SK-N-SH (cell line): ENCODE measurements around the gene MARCHF3. TPM values are rescaled to one million over a fixed set of nuclear protein-coding genes. Genes with fewer than 3 reads are reported as not detected.

ENCODE experiments used
- CTCF ChIA-PET: fragments of 300-600, 350-600 bp; formaldehyde crosslinking; extraction: SDS; loops from one replicate; lab custom pipeline; 2021; lab: Yijun Ruan, JAX
- POLR2A ChIA-PET: fragments of 350-600 bp; sonication (Branson Sonifier 250); formaldehyde crosslinking; extraction: SDS; loops from one replicate; lab custom pipeline; 2020; ENCODE audit warnings: antibody characterized with exemption, inconsistent platforms; lab: Yijun Ruan, JAX
- DNase-seq: peaks from one replicate; pipeline ENCODE4 v3.0.0; 2012
- H2AFZ ChIP-seq: fragments of 200-600 bp; sonication (generic); 2 replicates; pipeline ENCODE4 v1.8.1; 2016; ENCODE audit warnings: antibody characterized with exemption, mild to moderate bottlenecking, low read depth
- H3F3A ChIP-seq: fragments of 200-600 bp; sonication (generic); replicated peaks from 2 replicates; pipeline ENCODE3; 2016; ENCODE audit warnings: antibody characterized with exemption, mild to moderate bottlenecking; ENCODE audit not compliant: insufficient read depth
- H3K27ac ChIP-seq, 2 experiments: fragments of 200-500 bp in 1 of 2; fragments of 200-600 bp in 1 of 2; sonication (Bioruptor generic) in 1 of 2; sonication (generic), shearing (Covaris generic) in 1 of 2; 2 replicates each; pipeline versions ENCODE4 v1.5.1 to v1.6.1; 2014 to 2016; ENCODE audit warnings: low read depth in 2 of 2, inconsistent platforms in 1 of 2, low read length in 1 of 2, mild to moderate bottlenecking in 1 of 2, mixed read lengths in 1 of 2
- H3K27me3 ChIP-seq: fragments of 200-600 bp; sonication (generic), shearing (Covaris generic); 2 replicates; pipeline ENCODE4 v1.6.1; 2016; ENCODE audit warnings: mixed run types; ENCODE audit not compliant: insufficient read depth
- H3K36me3 ChIP-seq, 2 experiments: fragments of 200-500 bp in 1 of 2; fragments of 200-600 bp in 1 of 2; sonication (Bioruptor generic) in 1 of 2; sonication (generic) in 1 of 2; replicated peaks in 1 of 2; 2 replicates each; pipeline versions ENCODE3 to v1.5.1; 2014 to 2016; ENCODE audit warnings: low read length in 1 of 2, mild to moderate bottlenecking in 1 of 2; ENCODE audit not compliant: insufficient read depth in 2 of 2, control insufficient read depth in 1 of 2
- H3K4me1 ChIP-seq, 2 experiments: fragments of 200-500 bp in 1 of 2; fragments of 200-600 bp in 1 of 2; sonication (Bioruptor generic) in 1 of 2; sonication (generic), shearing (Covaris generic) in 1 of 2; 2 replicates each; pipeline versions ENCODE4 v1.5.1 to v1.6.1; 2014 to 2016; ENCODE audit warnings: low read depth in 1 of 2, low read length in 1 of 2, mixed run types in 1 of 2; ENCODE audit not compliant: insufficient read depth in 2 of 2, control insufficient read depth in 1 of 2
- H3K4me2 ChIP-seq: fragments of 200-600 bp; sonication (generic), shearing (Covaris generic); 2 replicates; pipeline ENCODE4 v1.6.1; 2017; ENCODE audit warnings: mixed run types
- H3K4me3 ChIP-seq, 2 experiments: fragments of 200-500 bp in 1 of 2; fragments of 200-600 bp in 1 of 2; sonication (Bioruptor generic) in 1 of 2; sonication (generic), shearing (Covaris generic) in 1 of 2; 2 replicates each; pipeline versions ENCODE4 v1.5.1 to v1.8.1; 2014 to 2016; ENCODE audit warnings: low read depth in 2 of 2, inconsistent platforms in 1 of 2, low read length in 1 of 2, mild to moderate bottlenecking in 1 of 2, mixed read lengths in 1 of 2, moderate library complexity in 1 of 2
- H3K79me2 ChIP-seq: fragments of 200-600 bp; sonication (generic); 2 replicates; pipeline ENCODE4 v1.8.1; 2017; ENCODE audit warnings: mild to moderate bottlenecking; ENCODE audit not compliant: insufficient read depth
- H3K9ac ChIP-seq: fragments of 200-600 bp; sonication (generic); 2 replicates; pipeline ENCODE4 v1.6.1; 2017; ENCODE audit warnings: mixed run types
- H3K9me2 ChIP-seq: fragments of 200-600 bp; sonication (generic); 2 replicates; pipeline ENCODE4 v1.6.1; 2017; ENCODE audit warnings: mixed run types
- H3K9me3 ChIP-seq: fragments of 200-600 bp; sonication (generic); 2 replicates; pipeline ENCODE4 v1.6.1; 2017; ENCODE audit warnings: mixed run types, mild to moderate bottlenecking, moderate library complexity
- H4K20me1 ChIP-seq: fragments of 200-600 bp; sonication (generic); 2 replicates; pipeline ENCODE4 v1.6.1; 2017; ENCODE audit warnings: mild to moderate bottlenecking, mixed run types; ENCODE audit not compliant: insufficient read depth
- CHD2 ChIP-seq: fragments of 150-350 bp; IDR thresholded peaks from 2 replicates; pipeline ENCODE4 v1.6.1; 2018; ENCODE audit warnings: low read length; ENCODE audit not compliant: partially characterized antibody
- ELF1 ChIP-seq: IDR thresholded peaks from 2 replicates; pipeline ENCODE4 v1.4.0; 2012
- EP300 ChIP-seq, 2 experiments: IDR thresholded peaks; 2 replicates each; pipeline versions ENCODE4 v1.4.0 to v1.6.1; 2012; ENCODE audit warnings: borderline replicate concordance in 1 of 2, low read depth in 1 of 2, low read length in 1 of 2
- EZH2phosphoT487 ChIP-seq: fragments of 200-600 bp; sonication (generic); IDR thresholded peaks from 2 replicates; pipeline ENCODE4 v1.6.1; 2017; ENCODE audit warnings: low read depth, mixed run types, mild to moderate bottlenecking, antibody characterized with exemption, moderate library complexity, borderline replicate concordance
- FOSL2 ChIP-seq: IDR thresholded peaks from 2 replicates; pipeline ENCODE4 v1.4.0; 2012; ENCODE audit warnings: low read depth, mild to moderate bottlenecking, moderate library complexity, borderline replicate concordance
- FOXJ3 ChIP-seq: sonication (generic); formaldehyde crosslinking; IDR thresholded peaks from 2 replicates; pipeline ENCODE4 v1.5.1; 2020; ENCODE audit warnings: mild to moderate bottlenecking, missing genetic modification reagents
- GABPA ChIP-seq: IDR thresholded peaks from 2 replicates; pipeline ENCODE4 v1.4.0; 2012; ENCODE audit warnings: low read depth, mild to moderate bottlenecking
- IRF3 ChIP-seq: fragments of 150-350 bp; IDR thresholded peaks from 2 replicates; pipeline ENCODE4 v1.6.1; 2016; ENCODE audit warnings: mild to moderate bottlenecking, low read depth, low read length
- JUND ChIP-seq: IDR thresholded peaks from 2 replicates; pipeline ENCODE4 v1.4.0; 2012
- NFIC ChIP-seq: IDR thresholded peaks from 2 replicates; pipeline ENCODE4 v1.4.0; 2012; ENCODE audit warnings: borderline replicate concordance
- POLR2AphosphoS5 ChIP-seq: IDR thresholded peaks from 2 replicates; pipeline ENCODE4 v1.6.1; 2012; ENCODE audit warnings: low read depth, low read length
- RAD21 ChIP-seq: IDR thresholded peaks from 2 replicates; pipeline ENCODE4 v1.6.1; 2012; ENCODE audit warnings: mild to moderate bottlenecking, low read length
- RFX5 ChIP-seq: IDR thresholded peaks from 2 replicates; pipeline ENCODE4 v1.6.1; 2012; ENCODE audit warnings: mild to moderate bottlenecking, improper control_type of control experiment, low read length
- RXRA ChIP-seq: IDR thresholded peaks from 2 replicates; pipeline ENCODE4 v1.4.0; 2012; ENCODE audit warnings: low read depth, mild to moderate bottlenecking, borderline replicate concordance
- TAF1 ChIP-seq: IDR thresholded peaks from 2 replicates; pipeline ENCODE4 v1.6.1; 2012; ENCODE audit warnings: low read depth, mild to moderate bottlenecking, low read length, moderate library complexity, borderline replicate concordance
- TCF12 ChIP-seq: IDR thresholded peaks from 2 replicates; pipeline ENCODE4 v1.4.0; 2012
- TEAD4 ChIP-seq: IDR thresholded peaks from 2 replicates; pipeline ENCODE4 v1.4.0; 2012; ENCODE audit warnings: mild to moderate bottlenecking, borderline replicate concordance; ENCODE audit not compliant: insufficient read depth
- USF2 ChIP-seq: fragments of 150-350 bp; IDR thresholded peaks from 2 replicates; pipeline ENCODE4 v1.6.1; 2017; ENCODE audit warnings: antibody characterized with exemption, low read length, low read depth, borderline replicate concordance
- YY1 ChIP-seq: IDR thresholded peaks from 2 replicates; pipeline ENCODE4 v1.4.0; 2012; ENCODE audit warnings: low read depth, mild to moderate bottlenecking
- WGBS: methylation state at CpG from one replicate; pipeline ENCODE4 v1.1.6; 2017; ENCODE audit warnings: low lambda C conversion rate; 5-methylcytosine and 5-hydroxymethylcytosine counted together
- polyA plus RNA-seq, 3 experiments: library from polyadenylated mRNA; depleted of rRNA; stranded (reverse); fragments of >200 nt; gene quantifications; 2 replicates each; pipeline ENCODE4 v1.2.3, GENCODE V29; 2012
- TF ChIP-seq, protein P1 (sequence below): IDR thresholded peaks from 2 replicates; pipeline ENCODE4; 2012

MARCHF3 gene
- polyA plus RNA-seq, 1 of the 3 experiments (the other 2 are of a cell fraction): 21.5 TPM

DNA sequence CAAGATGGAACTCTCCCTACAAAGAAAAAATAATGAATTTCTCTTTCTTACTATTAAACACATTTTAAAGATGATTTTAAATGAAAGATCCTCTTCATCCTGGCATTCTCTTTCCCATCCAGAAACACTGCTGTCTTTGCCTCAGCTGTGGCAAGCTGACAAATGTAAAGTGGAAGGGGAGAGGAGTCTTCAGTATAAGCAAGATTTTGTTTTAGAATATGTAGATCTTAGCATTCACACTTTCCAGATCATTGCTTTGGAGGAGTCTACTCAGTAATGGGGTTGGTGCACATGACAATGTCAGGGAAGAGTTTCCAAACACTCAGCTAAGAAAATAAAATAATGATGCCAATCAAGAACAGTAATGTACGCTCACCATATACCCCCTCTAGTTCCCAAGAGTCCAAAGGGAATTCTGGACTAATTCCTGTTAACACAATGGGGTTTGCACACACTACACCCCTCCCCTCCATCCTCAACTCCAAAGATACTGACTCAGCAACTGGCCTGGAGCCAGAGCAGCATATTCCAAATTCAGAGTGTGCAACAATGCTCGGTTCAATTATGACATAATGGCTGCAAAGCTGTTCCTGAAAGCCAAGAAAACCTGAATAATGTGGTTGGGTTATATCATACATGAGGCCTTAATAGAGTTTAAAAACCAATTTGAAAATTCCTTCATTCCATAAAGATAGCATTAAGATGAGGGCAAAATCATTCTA is 38.3 kb upstream of the MARCHF3 start:
- Histone ChIP-seq H3K27ac (no peak overlapping the region), H3F3A (no peaks in the 10 kb centered on the region), H4K20me1 (no peaks in the 10 kb centered on the region), H3K79me2 (no peaks in the 10 kb centered on the region), H3K9me2 (no peaks in the 10 kb centered on the region), H3K9ac (no peak overlapping the region), H3K9me3 (no peaks in the 10 kb centered on the region), H3K4me1 (peaks cover 0 to 3% of the 10 kb centered on the region in 2 experiments; a peak in 2 of 4 replicates), H3K36me3 (peaks cover 0 to 4% of the 10 kb centered on the region in 2 experiments), H3K4me2 (no peak overlapping the region), H3K4me3 (no peak overlapping the region), H2AFZ (no peak overlapping the region), H3K27me3 (no peaks in the 10 kb centered on the region)
- 50% methylated on average over 2 of the region's 2 CpGs for WGBS
- DNase-seq: no peak
- ChIA-PET POLR2A (no interaction called here), CTCF (no interaction called here)
- TF ChIP-seq RAD21: no peak
- no peak for TF ChIP-seq EZH2phosphoT487
- TF ChIP-seq IRF3: no peak
- TF ChIP-seq ELF1: no peak
- TF ChIP-seq RXRA: no peak
- TF ChIP-seq EP300 (IDR thresholded peaks at IDR 0.05; ENCODE audit: borderline replicate concordance in 1 of 2, low read depth in 1 of 2, low read length in 1 of 2): no peak
- TF ChIP-seq YY1: no peak
- no peak for TF ChIP-seq USF2
- no peak for TF ChIP-seq GABPA
- no peak for TF ChIP-seq FOXJ3 (CRISPR knock-in tag)
- no peak for TF ChIP-seq CHD2
- TF ChIP-seq TAF1: no peak
- peak; percentile 20; the same call in 1 of the 2 replicates for TF ChIP-seq JUND
- peak; percentile 31; the same call in 1 of the 2 replicates for TF ChIP-seq FOSL2
- TF ChIP-seq, protein P1, sequence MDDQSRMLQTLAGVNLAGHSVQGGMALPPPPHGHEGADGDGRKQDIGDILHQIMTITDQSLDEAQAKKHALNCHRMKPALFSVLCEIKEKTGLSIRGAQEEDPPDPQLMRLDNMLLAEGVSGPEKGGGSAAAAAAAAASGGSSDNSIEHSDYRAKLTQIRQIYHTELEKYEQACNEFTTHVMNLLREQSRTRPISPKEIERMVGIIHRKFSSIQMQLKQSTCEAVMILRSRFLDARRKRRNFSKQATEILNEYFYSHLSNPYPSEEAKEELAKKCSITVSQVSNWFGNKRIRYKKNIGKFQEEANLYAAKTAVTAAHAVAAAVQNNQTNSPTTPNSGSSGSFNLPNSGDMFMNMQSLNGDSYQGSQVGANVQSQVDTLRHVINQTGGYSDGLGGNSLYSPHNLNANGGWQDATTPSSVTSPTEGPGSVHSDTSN: 0 out of 2 replicates have a peak, but pooled peaks have one; percentile 34
- TF ChIP-seq NFIC: peak; percentile 90
- no peak for TF ChIP-seq POLR2AphosphoS5
- peak; percentile 21; the same call in 1 of the 2 replicates for TF ChIP-seq TCF12
- no peak for TF ChIP-seq RFX5
- no peak for TF ChIP-seq TEAD4
